Midbrain (tissue), 1 donor: Measurements from ENCODE around the gene DUOX2.
"Not testable (repeated sequence)": the region's sequence is repeated elsewhere in the genome, so short reads cannot be mapped to it uniquely, and the experiment has no call there.

Experiments
- DNase-seq: peaks from one replicate; lab custom pipeline; 2025; lab: John Stamatoyannopoulos, UW

The DUOX2 gene

GRCh38 chr15:45100884-45101625 is 12.9 kb downstream of the DUOX2 start:
- DNase-seq, result no peak

DNA sequence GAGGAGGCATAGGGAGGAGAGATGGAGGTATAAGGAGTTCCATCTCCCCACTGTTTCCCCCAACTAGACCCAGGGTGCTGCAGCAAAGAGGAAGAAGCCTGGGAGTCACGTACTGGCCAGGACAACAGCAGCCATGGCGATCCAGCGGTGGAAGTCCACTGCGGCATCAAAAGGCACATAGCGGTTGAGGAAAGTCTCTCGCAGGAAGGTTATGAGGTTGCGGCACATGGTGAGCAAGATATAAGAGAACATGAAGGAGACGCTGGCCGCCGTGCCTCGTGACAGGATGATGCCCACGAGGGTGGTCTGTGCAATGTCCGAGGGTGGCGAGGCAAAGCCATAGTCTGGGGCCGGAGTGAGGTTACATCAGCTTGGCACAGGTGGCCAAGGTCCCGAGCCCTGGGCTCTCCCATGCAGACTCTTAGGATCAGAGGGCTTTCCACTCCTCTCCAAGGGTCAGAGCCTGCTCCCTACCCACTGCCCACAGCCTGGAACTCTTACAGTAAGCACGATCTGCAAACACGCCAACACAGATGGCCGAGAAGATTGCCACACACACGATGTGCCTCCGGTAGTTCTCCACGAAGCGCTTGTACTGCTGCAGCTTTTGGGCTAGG is 14.3 kb downstream of the DUOX2 start:
- DNase-seq, result no peak

GRCh38 chr15:45097466-45097865 is 16.5 kb downstream of the DUOX2 start:
- no peak for DNase-seq

GRCh38 chr15:45095661-45096060 is 18.3 kb downstream of the DUOX2 start:
- no peak for DNase-seq

GRCh38 chr15:45094358-45094730 is 19.6 kb downstream of the DUOX2 start:
- no peak for DNase-seq

GRCh38 chr15:45093622-45094357 is 20.2 kb downstream of the DUOX2 start:
- DNase-seq, result no peak

- no peak for DNase-seq
Observed at GRCh38 chr15:45093013-45093412, 21.0 kb downstream of the DUOX2 start.

DNA sequence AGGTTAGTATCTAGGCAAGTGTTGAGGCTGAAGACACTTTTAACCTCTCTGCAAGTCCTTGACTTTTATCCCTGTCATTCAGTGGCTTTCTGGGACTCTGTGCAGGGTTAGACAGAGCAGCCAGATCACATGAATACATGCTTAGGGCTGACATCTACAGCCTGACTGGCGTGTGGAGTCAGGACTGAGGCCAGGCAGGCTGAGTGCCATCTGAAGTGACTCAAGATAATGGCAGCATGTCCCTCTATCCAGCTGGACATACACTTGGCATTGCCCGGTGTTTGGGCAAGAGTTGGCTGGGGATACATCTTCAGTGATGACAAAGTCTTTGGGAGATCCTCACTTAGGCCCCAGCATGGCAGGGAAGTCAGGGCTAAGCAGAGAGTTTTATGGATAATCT is 22.4 kb downstream of the DUOX2 start:
- DNase-seq, result no peak

- DNase-seq, result no peak
Observed at GRCh38 chr15:45091161-45091560, 22.8 kb downstream of the DUOX2 start.

- no peak for DNase-seq
Observed at GRCh38 chr15:45089712-45090373, 24.1 kb downstream of the DUOX2 start.

DNA sequence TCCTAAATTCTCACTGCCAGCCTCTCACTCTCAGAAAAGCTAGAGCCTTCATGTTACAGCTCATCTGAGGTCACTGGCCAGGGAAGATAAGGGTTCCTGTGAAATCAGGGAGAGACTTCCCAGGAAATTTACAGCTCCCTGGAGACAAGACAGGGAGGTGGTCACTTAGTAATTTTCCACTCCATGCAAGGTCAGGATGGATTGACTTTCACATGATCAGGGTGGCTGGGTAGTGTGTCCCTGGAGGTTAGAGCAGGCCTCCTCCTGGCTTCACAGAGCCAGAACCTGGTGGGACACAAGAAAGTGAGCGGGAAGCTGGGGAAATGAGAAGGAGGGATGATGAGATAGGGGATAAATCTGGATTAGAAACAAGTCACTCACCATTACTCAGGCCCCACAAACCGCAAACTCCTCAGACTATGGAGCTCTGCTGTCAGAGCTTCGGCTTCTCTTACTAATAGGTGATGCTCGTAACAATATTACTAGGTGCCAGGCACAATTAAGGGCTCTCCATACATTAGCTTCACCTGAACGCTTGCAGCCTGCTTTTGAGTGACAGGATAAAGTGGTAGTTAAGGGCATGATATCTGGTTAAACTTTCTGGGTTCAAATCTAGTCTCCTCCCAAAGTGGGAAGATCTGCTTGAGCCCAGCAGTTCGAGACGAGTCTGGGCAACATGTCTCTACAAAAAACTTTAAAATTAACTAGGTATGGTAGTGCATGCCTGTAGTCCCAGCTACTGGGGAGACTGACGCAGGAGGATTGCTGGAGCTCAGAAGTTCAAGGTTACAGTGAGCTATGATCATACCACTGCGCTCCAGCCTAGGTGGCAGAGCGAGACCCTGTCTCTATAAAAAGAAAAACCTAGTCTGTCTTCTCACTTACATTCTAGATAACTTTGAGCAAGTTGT is 24.9 kb downstream of the DUOX2 start:
- DNase-seq, result no peak

DNA sequence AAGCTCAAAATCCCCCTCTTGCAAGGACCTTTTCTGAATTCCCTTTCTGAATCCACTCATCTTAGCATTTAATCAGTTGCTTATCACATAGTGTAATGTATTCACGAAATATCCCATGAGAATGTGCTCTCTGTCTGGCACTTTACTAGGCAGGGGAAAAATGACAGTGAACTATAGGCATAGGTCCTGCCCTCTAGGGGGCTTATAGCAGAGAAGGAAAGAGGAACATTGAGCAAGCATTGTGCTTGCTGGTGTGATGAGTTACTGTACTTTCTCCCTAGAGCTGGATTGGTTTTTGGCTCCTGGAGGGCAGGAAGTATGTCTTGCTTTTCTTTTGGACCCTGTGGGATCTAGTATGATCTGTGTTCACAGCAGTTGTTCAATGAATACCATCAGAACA is 26.5 kb downstream of the DUOX2 start:
- no peak for DNase-seq

DNA sequence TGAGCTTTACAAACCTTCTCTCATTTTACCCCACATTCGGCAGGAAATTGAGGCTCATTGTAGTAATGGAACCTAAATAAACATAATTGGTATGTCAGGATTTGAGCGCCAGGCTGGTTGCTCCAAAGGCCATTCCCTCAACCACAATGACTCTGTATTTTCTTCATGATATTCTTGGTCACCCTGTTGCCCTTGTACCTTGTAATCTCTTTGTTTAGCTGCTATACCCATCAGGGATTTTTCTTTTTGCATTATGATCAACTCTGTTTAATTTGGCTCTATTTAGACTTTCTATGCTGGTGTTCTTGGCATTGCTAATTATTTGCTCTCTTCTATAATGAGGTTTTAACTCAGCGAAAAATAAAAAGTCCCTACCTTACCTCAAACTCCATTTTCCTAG is 29.8 kb downstream of the DUOX2 start:
- no peak for DNase-seq

DNA sequence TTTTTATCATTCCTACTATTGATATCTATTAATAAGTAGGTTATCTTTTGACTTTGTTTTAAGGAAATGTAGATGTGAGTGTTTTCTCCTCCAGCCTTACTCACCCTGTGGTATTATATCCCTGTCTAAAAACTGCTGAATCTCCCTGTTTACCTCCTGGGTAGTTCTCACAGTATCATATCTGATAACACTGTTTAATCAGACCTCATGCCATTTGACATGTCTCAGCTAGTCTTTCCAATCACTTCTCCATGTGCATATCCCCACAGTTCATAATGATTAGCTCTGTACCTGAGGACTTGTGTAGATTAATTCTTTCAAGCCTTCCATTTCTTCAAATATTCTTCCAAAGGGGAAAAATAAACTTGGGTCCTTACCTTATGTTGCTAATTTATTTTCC is 30.7 kb downstream of the DUOX2 start:
- no peak for DNase-seq

DNA sequence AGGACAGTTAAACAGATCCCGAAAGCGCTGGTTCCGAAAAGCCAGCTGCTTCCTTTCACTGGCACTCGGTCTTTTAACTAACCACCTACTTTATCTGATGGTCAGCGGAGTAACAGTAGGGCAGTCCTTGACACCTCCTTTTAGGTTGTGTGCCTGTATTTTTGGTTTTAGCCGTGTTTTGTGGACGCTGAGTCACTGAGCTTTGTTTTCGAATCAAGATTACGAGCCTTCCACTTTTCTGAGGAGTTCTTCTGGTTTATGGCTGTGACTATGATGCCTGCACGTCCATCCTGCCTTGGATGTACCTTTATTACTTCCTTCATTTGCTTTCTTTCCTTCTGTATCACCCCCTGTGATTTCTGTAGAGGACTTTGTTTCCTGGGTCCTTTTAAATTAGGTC is 31.6 kb downstream of the DUOX2 start:
- not testable (repeated sequence) for DNase-seq

GRCh38 chr15:45080593-45080992 is 33.4 kb downstream of the DUOX2 start:
- DNase-seq, result not testable (repeated sequence)

GRCh38 chr15:45079628-45080246 is 34.2 kb downstream of the DUOX2 start:
- not testable (repeated sequence) for DNase-seq

GRCh38 chr15:45079201-45079600 is 34.8 kb downstream of the DUOX2 start:
- DNase-seq, result not testable (repeated sequence)

DNA sequence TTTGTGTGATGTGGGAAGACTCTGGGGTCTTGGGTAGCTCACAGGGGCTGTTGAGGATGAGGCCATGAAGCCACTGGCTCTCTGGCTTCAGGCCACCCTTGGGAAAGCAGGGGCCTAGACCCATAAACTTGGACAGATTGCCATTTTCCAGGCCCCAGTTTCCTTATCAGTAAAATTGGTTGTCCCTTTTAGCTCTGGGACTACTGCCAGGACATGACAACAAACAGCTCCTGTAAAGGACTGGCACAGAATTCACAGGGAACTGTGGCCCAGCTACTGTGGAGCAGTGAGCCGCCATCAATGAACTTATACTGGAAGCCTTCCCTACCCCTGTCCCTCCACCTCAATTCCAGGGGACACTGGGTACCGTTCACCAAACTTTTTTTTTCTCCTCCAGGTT is 36.6 kb downstream of the DUOX2 start:
- not testable (repeated sequence) for DNase-seq

- DNase-seq, result not testable (repeated sequence)
Observed at GRCh38 chr15:45075440-45076320, 38.3 kb downstream of the DUOX2 start.
